BLaER1 treated with 17β-estradiol and CSF1 and Interleukin-3, amounts not matched to agents 10 nM and 100 nM (cell line): ENCODE data around the gene CD1C.
A peak's percentile ranks its signal among the peaks of the same experiment; 100 is the strongest.
"Not testable (repeated sequence)": the region's sequence is repeated elsewhere in the genome, so short reads cannot be mapped to it uniquely, and the experiment has no call there.

Experiments
- H3K27ac ChIP-seq, 11 experiments: shearing (Covaris generic); formaldehyde crosslinking; 2 replicates each; pipeline ENCODE4 v1.8.1; 2022
- H3K27me3 ChIP-seq, 11 experiments: shearing (Covaris generic); formaldehyde crosslinking; 2 replicates each; pipeline ENCODE4 v1.8.1; 2022
- H3K36me3 ChIP-seq, 11 experiments: shearing (Covaris generic); formaldehyde crosslinking; 2 replicates each; pipeline ENCODE4 v1.8.1; 2022
- H3K4me1 ChIP-seq, 10 experiments: shearing (Covaris generic); formaldehyde crosslinking; 2 replicates each; pipeline ENCODE4 v1.8.1; 2022
- H3K4me2 ChIP-seq, 11 experiments: shearing (Covaris generic); formaldehyde crosslinking; 2 replicates each; pipeline ENCODE4 v1.8.1; 2022
- H3K4me3 ChIP-seq, 10 experiments: shearing (Covaris generic); formaldehyde crosslinking; 2 replicates each; pipeline ENCODE4 v1.8.1; 2022
- H3K9ac ChIP-seq, 11 experiments: shearing (Covaris generic); formaldehyde crosslinking; 2 replicates each; pipeline ENCODE4 v1.8.1; 2022
- H3K9me3 ChIP-seq, 11 experiments: shearing (Covaris generic); formaldehyde crosslinking; replicated peaks in 1 of 11; 2 replicates each; pipeline ENCODE4 v1.8.1; 2022
- H4K20me1 ChIP-seq, 11 experiments: shearing (Covaris generic); formaldehyde crosslinking; 2 replicates each; pipeline ENCODE4 v1.8.1; 2022
- Cebpa-rat ChIP-seq, 11 experiments: shearing (Covaris generic); IDR thresholded peaks; 2 replicates each; pipeline ENCODE4 v1.8.1; 2022

Gene CD1C

DNA sequence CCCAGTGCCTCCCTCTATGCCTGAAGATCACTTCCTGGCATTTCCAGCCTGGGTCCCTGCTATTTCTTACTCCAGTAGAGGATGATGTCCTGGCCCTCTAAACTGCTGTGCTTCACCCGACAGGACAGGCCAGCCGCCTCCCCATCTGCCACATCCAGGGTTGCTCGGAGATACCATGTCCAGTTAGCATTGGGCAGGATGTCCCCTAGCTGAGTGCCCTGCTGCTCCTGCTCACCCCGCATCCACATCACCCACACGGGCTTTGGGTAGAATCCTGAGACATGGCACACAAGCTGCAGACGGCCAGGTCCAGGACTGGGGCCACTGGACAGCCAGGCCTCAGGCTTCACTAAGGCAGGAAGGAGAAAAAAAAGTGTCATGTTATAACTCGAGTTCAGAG is 39.6 kb downstream of the CD1C start:
- H3K4me2 ChIP-seq: peak overlapping the region in 10 of 11 experiments; percentile 6 to 64 (median 34); a peak in 12 of 22 replicates
- peaks cover 0 to 25% (median 10%) of the 10 kb centered on the region in 11 experiments; a peak in 18 of 22 replicates for H3K9me3 ChIP-seq
- H3K4me1 ChIP-seq: peaks cover 23 to 62% (median 43%) of the 10 kb centered on the region in 10 experiments
- H3K4me3 ChIP-seq: no peak overlapping the region
- no peaks in the 10 kb centered on the region for H3K36me3 ChIP-seq
- TF ChIP-seq Cebpa-rat (IDR thresholded peaks at IDR 0.05): no peak
- H3K9ac ChIP-seq: no peak overlapping the region
- H3K27ac ChIP-seq: peak overlapping the region in 1 of 11 experiments; percentile 7; a peak in 1 of 22 replicates
- no peaks in the 10 kb centered on the region for H4K20me1 ChIP-seq
- H3K27me3 ChIP-seq: no peaks in the 10 kb centered on the region

GRCh38 chr1:158329733-158330132 is 40.0 kb downstream of the CD1C start:
- no peak for TF ChIP-seq Cebpa-rat (IDR thresholded peaks at IDR 0.05)
- H3K27me3 ChIP-seq: no peaks in the 10 kb centered on the region
- H3K27ac ChIP-seq: peak overlapping the region in 1 of 11 experiments; percentile 7; a peak in 1 of 22 replicates
- no peak overlapping the region for H3K9ac ChIP-seq
- H4K20me1 ChIP-seq: no peaks in the 10 kb centered on the region
- H3K9me3 ChIP-seq: peaks cover 0 to 21% (median 7%) of the 10 kb centered on the region in 11 experiments; a peak in 14 of 22 replicates
- peak overlapping the region in 10 of 11 experiments; percentile 6 to 64 (median 34); a peak in 11 of 22 replicates for H3K4me2 ChIP-seq
- H3K4me3 ChIP-seq: no peak overlapping the region
- peaks cover 27 to 67% (median 47%) of the 10 kb centered on the region in 10 experiments for H3K4me1 ChIP-seq
- H3K36me3 ChIP-seq: no peaks in the 10 kb centered on the region

- Histone ChIP-seq H3K9me3 (peaks cover 0 to 16% (median 6%) of the 10 kb centered on the region in 11 experiments; a peak in 12 of 22 replicates), H3K4me2 (peak overlapping the region in 3 of 11 experiments; percentile 9 to 33 (median 27); a peak in 4 of 22 replicates), H3K36me3 (no peaks in the 10 kb centered on the region), H3K4me3 (no peak overlapping the region), H4K20me1 (no peaks in the 10 kb centered on the region), H3K4me1 (peaks cover 34 to 71% (median 51%) of the 10 kb centered on the region in 10 experiments), H3K27me3 (no peaks in the 10 kb centered on the region), H3K9ac (no peak overlapping the region), H3K27ac (0 out of 22 replicates have a peak overlapping the region, but pooled peaks of 1 of the 11 experiments have one; percentile 4)
- no peak for TF ChIP-seq Cebpa-rat (IDR thresholded peaks at IDR 0.05)
Observed at GRCh38 chr1:158330391-158331105, 40.8 kb downstream of the CD1C start.

GRCh38 chr1:158331106-158331425 is 41.3 kb downstream of the CD1C start:
- Histone ChIP-seq H3K9ac (no peak overlapping the region), H3K27ac (peak overlapping the region in 1 of 11 experiments; percentile 4; a peak in 1 of 22 replicates), H3K27me3 (no peaks in the 10 kb centered on the region)

GRCh38 chr1:158331481-158332150 is 41.9 kb downstream of the CD1C start, which contains the start of gene CD1B:
CD1B (minus strand) TSS chr1:158331531; CDS start chr1:158331423, 108 bp downstream.
- H3K4me1 ChIP-seq: peaks cover 42 to 78% (median 59%) of the 10 kb centered on the region in 10 experiments
- H3K4me3 ChIP-seq: no peak within 1 kb of the TSS
- H4K20me1 ChIP-seq: no peaks in the 10 kb centered on the region
- peak within 1 kb of the TSS in 1 of 11 experiments; percentile 4; a peak in 1 of 22 replicates for H3K27ac ChIP-seq
- H3K36me3 ChIP-seq: no peaks in the 10 kb centered on the region
- TF ChIP-seq Cebpa-rat (IDR thresholded peaks at IDR 0.05): no peak
- peaks cover 0 to 12% (median 6%) of the 10 kb centered on the region in 11 experiments; a peak in 11 of 22 replicates for H3K9me3 ChIP-seq
- H3K27me3 ChIP-seq: no peaks in the 10 kb centered on the region
- H3K4me2 ChIP-seq: peak within 1 kb of the TSS in 6 of 11 experiments; percentile 9 to 33 (median 18); a peak in 8 of 22 replicates
- no peak within 1 kb of the TSS for H3K9ac ChIP-seq

More at GRCh38 chr1:158331106-158331425, 41.3 kb downstream of the CD1C start:
- H3K36me3 ChIP-seq: no peaks in the 10 kb centered on the region
- peaks cover 0 to 10% (median 7%) of the 10 kb centered on the region in 11 experiments; a peak in 11 of 22 replicates for H3K9me3 ChIP-seq
- H3K4me3 ChIP-seq: no peak overlapping the region
- TF ChIP-seq Cebpa-rat (IDR thresholded peaks at IDR 0.05): no peak
- H3K4me2 ChIP-seq: peak overlapping the region in 6 of 11 experiments; percentile 9 to 33 (median 18); a peak in 7 of 22 replicates
- no peaks in the 10 kb centered on the region for H4K20me1 ChIP-seq
- H3K4me1 ChIP-seq: peaks cover 36 to 73% (median 54%) of the 10 kb centered on the region in 10 experiments

GRCh38 chr1:158333405-158334155 is 43.9 kb downstream of the CD1C start:
- Histone ChIP-seq H4K20me1 (no peaks in the 10 kb centered on the region), H3K27ac (peak overlapping the region in 8 of 11 experiments; percentile 27 to 54 (median 43); a peak in 11 of 22 replicates), H3K4me3 (no peak overlapping the region), H3K27me3 (no peaks in the 10 kb centered on the region), H3K4me1 (peaks cover 33 to 61% (median 53%) of the 10 kb centered on the region in 10 experiments), H3K9me3 (peaks cover 0 to 12% (median 3%) of the 10 kb centered on the region in 11 experiments; a peak in 5 of 22 replicates), H3K36me3 (no peaks in the 10 kb centered on the region), H3K4me2 (peak overlapping the region; percentile 46 to 74 (median 63)), H3K9ac (no peak overlapping the region)
- no peak for TF ChIP-seq Cebpa-rat (IDR thresholded peaks at IDR 0.05)

GRCh38 chr1:158334526-158335212 is 44.9 kb downstream of the CD1C start:
- no peak overlapping the region for H3K9ac ChIP-seq
- peaks cover 0 to 20% (median 5%) of the 10 kb centered on the region in 11 experiments; a peak in 5 of 22 replicates for H3K9me3 ChIP-seq
- peaks cover 22 to 50% (median 44%) of the 10 kb centered on the region in 10 experiments for H3K4me1 ChIP-seq
- no peaks in the 10 kb centered on the region for H3K36me3 ChIP-seq
- peak overlapping the region in 3 of 11 experiments; percentile 44 to 54 (median 51); a peak in 6 of 22 replicates for H3K27ac ChIP-seq
- no peaks in the 10 kb centered on the region for H4K20me1 ChIP-seq
- peak overlapping the region; percentile 18 to 74 (median 63); a peak in 20 of 22 replicates for H3K4me2 ChIP-seq
- peak in 1 of 11 experiments; percentile 44; a peak in 1 of 22 replicates for TF ChIP-seq Cebpa-rat (IDR thresholded peaks at IDR 0.05)
- no peaks in the 10 kb centered on the region for H3K27me3 ChIP-seq
- no peak overlapping the region for H3K4me3 ChIP-seq

DNA sequence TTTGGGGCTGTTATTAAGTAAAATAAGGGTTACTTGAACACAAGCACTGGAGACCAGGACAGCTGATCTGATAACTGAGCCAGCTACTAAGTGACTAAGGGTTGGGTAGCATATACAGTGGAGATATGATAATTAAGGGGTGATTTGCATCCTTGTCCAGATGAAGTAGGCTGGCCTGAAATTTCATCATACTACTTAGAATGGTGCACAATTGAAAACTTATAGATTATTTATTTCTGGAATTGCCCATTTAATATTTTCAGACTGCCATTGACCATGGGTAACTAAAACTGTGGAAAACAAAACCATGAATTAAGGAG is 45.5 kb downstream of the CD1C start:
- Histone ChIP-seq H3K4me2 (peak overlapping the region in 9 of 11 experiments; percentile 44 to 74 (median 65); a peak in 16 of 22 replicates), H3K4me1 (peaks cover 22 to 48% (median 42%) of the 10 kb centered on the region in 10 experiments)
- no peak for TF ChIP-seq Cebpa-rat (IDR thresholded peaks at IDR 0.05)

GRCh38 chr1:158336413-158336812 is 46.7 kb downstream of the CD1C start:
- not testable (repeated sequence) for H3K27ac ChIP-seq

More for the DNA sequence above, 45.5 kb downstream of the CD1C start:
- H3K36me3 ChIP-seq: no peaks in the 10 kb centered on the region
- H3K9me3 ChIP-seq: peaks cover 0 to 20% (median 6%) of the 10 kb centered on the region in 11 experiments; a peak in 5 of 22 replicates
- H3K4me3 ChIP-seq: no peak overlapping the region
- H3K9ac ChIP-seq: no peak overlapping the region
- H3K27ac ChIP-seq: peak overlapping the region in 2 of 11 experiments; percentile 2 to 37; a peak in 2 of 22 replicates
- no peaks in the 10 kb centered on the region for H3K27me3 ChIP-seq
- H4K20me1 ChIP-seq: no peaks in the 10 kb centered on the region

More at GRCh38 chr1:158336413-158336812, 46.7 kb downstream of the CD1C start:
- H3K4me3 ChIP-seq, H3K27me3 ChIP-seq, H4K20me1 ChIP-seq, H3K9ac ChIP-seq, H3K36me3 ChIP-seq: not testable (repeated sequence)
- H3K9me3 ChIP-seq: peaks cover 5 to 25% (median 10%) of the 10 kb centered on the region in 11 experiments; a peak in 12 of 22 replicates
- peak overlapping the region in 9 of 11 experiments; percentile 5 to 51 (median 33); a peak in 13 of 22 replicates for H3K4me2 ChIP-seq
- peaks cover 15 to 43% (median 36%) of the 10 kb centered on the region in 10 experiments for H3K4me1 ChIP-seq
